ENCODE measurements around the gene GATA6.

DNA sequence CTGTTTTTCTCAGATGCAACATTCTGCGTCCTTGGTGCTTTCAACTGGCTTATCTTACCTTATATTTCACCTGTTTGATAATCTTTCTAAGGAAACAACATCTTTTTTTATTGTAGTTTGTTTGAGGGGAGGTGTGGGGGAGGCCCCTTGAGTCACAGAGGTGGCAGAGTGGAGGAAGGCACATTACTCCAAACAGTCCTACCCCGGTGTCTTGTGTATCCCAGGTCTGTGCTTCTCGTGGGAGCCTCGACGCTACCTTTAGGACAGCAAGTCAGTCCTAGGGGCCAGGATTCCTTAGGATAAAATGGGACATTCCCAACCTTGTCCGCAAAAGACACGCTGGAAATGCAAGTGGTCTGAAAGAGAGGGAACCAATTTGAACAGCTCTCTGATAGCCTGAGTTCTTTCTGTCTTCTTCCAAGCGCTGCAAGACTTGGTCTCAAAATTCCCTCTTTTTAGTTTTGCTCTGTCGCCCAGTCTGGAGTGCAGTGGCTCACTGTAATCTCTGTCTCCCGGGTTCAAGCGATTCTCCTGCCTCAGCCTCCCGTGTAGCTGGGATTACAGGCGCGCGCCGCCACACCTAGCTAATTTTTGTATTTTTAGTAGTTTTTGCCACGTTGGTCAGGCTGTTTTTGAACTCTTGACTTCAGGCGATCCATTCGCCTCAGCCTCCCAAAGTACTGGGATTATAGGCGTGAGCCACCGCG is 4.0 kb downstream of the GATA6 start:
- TF ChIP-seq, protein P1, sequence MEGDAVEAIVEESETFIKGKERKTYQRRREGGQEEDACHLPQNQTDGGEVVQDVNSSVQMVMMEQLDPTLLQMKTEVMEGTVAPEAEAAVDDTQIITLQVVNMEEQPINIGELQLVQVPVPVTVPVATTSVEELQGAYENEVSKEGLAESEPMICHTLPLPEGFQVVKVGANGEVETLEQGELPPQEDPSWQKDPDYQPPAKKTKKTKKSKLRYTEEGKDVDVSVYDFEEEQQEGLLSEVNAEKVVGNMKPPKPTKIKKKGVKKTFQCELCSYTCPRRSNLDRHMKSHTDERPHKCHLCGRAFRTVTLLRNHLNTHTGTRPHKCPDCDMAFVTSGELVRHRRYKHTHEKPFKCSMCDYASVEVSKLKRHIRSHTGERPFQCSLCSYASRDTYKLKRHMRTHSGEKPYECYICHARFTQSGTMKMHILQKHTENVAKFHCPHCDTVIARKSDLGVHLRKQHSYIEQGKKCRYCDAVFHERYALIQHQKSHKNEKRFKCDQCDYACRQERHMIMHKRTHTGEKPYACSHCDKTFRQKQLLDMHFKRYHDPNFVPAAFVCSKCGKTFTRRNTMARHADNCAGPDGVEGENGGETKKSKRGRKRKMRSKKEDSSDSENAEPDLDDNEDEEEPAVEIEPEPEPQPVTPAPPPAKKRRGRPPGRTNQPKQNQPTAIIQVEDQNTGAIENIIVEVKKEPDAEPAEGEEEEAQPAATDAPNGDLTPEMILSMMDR (IDR thresholded peaks at IDR 0.05): no peak
- TF ChIP-seq POLR2A (IDR thresholded peaks at IDR 0.05) (no peak), EP300 (IDR thresholded peaks at IDR 0.05; ENCODE audit: low read depth) (no peak), POLR2AphosphoS5 (IDR thresholded peaks at IDR 0.05) (no peak)
